ENCODE data around the gene SLC48A1.

SLC48A1 gene

DNA sequence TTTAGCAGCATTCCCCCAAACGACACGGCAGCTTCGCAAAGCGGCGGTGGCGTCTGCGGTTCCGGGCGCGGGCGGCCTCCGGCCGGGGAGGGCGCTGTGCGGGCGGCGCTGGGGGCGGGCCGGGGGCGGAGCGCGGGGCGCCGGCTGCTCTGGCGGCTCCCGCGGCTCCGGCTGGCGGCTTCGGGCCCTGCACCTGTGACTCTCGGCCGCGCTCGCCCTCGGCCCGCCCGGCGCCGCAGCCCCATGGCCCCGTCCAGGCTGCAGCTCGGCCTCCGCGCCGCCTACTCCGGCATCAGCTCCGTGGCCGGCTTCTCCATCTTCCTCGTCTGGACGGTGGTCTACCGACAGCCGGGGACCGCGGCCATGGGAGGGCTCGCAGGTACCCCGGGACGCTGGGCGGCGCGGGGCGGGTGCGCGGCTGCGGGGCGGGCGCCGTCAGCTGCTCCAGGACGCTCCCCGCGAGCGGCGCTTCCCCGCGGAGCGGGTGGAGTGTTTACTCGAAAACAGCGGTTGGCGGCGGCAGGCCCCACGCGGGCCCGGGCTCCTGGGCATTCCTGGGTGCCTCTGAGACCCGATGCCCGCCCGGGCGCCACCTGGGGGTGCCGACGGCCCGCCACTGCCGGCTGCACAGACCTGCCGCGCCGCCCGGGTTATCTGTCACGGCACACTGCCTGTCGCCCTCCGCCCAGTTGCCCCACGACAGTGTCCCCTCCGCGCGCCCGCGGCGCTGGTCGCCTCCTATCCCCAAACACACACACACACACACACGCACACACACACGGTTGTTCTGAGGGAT, at the start of gene SLC48A1:
Gene SLC48A1, plus strand, starts transcription at position 177 of the 796 bp plus-strand sequence. Its CDS starts 67 bp downstream, at position 244.
- no peak for FAIRE-seq

DNA sequence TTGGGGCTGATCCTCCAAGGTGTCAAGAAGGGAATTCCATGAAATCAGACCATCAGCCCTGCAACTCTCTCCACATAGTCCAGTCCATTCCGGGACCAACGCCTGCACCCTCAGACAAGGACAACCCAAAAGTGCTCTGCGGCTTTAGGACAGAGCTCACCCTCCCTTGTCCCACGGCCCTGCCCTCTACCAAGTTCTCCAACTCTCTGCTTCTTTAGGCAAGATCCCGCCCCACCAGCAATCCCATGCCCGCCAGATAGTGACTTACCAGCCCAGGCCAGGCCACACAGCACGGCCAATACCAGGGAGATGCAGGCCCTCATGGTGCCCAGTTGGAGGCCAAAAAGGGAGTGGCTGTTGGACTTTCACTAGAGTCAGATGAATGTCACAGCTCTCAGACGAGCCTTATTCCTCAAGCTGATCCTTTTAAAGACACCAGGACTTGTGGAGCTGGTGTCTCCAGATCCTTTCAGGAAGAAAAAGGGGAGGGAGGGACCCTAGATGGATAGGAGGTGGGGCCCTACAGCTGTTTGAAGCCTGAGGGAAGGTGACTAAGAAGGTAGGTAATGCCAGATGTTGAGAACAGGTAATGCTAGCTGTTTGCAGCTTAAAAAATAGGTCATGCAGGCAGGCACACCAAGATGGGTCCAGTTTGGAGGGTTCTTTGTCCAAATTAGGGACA, 47.8 kb upstream of the SLC48A1 start, which contains the start of gene ENDOU:
Gene ENDOU, minus strand, starts transcription at position 400 of the 682 bp plus-strand sequence. Its CDS starts 77 bp downstream, at position 323.
- no peak for FAIRE-seq

DNA sequence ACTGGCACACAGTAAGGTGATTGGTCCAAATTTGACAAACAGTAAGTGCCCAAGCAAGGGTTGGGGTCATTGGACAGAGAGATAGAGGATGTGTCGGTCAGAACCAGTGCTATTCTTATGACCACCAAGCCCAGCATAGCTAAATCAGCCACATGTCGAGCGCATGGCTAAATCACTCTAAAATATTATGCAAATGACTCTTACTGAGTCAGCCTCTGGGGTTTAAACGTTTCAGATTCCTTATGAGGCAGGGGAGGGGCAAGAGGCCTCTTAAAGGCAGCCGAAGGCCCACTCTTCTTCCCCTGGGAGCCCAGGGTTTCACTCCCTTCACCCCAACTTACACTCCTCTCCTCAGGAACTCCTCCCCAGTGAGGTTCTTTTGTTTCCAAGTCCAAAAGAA, 47.1 kb upstream of the SLC48A1 start:
- no peak for FAIRE-seq

DNA sequence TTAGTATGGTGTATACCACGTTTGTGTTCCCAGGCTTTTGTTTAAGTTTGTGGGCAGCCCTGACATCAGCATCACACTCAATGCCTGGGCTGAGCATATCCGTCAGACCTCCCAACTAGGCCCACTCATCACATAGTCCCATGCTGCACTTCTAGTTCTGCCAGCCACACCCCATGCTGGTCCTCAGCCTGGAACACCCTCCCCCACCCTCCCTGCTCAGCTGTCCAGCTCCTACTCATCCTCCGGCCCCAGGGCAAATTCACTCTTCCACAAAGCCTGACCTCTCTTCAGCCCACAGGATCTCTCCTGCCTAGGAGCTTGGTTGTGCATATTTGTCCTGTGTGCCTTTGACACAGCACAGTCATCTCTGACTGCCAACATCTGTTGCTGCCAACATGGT, 43.8 kb upstream of the SLC48A1 start:
- no peak for FAIRE-seq

DNA sequence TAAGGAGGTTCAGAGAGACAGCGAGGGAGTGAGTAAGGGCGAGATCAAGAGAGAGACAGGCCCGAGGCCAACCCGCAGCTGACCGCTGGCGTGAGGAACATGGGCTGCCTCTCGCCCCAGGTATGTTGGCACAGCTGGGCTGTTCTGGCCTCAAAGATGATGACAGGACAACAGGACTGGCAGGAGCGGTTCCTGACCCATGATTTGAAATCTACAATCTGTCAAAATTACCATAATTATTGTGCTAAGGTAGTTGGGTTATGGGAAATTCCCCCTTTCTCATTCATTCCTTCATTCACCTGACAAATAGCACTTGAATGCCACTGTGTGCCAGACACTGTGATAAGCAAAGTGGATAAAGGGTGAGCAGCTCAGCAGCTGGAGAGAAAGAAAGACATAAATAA, 42.7 kb upstream of the SLC48A1 start:
- FAIRE-seq: no peak

DNA sequence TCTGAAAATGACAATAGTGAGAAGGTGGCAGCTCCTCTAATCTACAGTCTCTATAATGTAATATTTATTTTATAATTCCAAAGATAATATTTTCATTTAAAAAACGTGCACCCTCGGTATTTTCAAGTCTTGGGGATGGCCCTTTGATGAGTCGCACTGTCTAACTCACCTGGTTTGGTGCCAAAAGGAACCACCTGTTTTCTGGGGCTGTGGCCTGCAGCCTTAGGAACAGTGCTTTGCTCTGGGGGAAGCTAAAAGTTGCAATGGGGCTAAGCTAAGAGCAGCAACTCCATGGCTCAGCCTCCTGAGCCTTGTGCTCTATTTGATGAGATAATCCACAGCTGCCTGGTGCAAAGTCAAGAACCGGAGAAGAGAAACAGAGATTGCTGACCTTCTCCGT, 41.3 kb upstream of the SLC48A1 start:
- FAIRE-seq: no peak

DNA sequence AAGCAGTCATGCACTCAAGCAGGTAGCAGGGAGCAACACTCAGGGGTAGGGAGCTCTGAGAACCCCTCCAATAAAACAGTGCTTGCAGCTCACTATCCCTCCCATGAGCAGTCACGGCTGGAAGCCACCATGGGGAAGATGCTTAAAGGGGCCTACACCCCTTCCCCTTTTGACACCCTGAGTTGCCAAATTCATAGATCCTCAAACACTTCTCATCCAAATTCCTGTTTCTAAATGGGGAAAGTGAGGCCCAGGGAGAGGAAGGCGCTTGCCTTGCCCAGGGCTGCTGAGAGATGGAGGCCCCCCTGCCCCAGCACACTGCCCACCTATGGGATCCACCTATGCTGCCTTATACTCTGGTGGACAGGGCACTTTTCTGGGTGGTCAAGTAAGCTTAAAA, 40.5 kb upstream of the SLC48A1 start:
- FAIRE-seq: no peak

DNA sequence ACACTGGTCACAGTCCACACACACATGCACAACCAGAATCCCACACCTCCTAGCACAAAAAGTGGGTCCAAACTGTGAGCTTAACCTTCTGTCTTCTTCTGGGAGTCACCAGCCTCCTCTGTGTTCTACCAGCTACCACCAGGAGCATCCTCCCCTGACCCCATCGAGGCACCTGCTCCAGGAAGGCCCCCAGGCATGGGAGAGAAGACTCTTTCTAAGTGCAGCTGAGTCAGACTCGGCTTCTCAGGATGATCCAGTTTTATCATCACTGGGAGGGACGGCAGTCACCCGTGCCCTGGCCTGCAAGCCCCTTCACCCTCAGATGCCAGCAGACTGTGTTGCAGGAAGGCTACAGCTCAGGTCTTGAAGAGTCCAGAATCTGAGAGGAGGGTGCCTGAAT, 39.9 kb upstream of the SLC48A1 start:
- no peak for FAIRE-seq

DNA sequence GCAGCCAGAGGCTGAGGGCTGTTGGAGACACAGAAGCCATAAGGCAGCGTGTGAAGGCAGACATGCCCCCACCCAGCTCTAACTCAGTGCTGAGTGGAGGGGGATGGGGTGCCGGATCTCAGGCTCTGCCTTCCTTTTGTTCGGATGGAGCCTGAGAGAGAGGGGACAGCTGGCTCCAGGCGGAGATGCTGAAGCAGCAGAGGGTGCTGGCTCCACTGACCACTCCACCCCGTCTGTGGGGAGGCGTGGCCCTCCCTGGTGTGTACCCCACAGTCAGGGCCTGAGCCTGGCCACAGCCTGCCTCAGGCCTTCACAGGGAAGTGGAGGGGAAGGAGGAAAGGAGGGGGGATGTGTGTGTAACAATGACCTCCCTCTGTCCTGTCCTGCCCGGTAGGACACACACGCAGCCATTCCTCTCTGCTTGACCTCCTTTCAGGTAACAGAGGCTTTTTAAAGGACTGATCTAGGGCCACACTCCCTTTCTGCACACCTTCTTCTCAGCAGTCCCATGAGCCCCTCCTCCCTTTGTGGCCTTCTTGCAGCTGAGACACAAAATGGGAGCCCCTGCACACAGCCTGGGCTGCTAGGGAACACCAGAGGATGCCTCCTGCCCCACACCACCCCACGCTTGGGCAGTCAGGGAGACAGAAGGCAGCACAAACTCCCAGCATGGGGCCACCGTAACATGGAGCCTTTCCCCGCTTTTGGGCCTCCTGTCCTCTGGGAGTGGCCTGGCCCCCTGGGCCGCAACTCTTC, 38.1 kb upstream of the SLC48A1 start:
- no peak for FAIRE-seq

DNA sequence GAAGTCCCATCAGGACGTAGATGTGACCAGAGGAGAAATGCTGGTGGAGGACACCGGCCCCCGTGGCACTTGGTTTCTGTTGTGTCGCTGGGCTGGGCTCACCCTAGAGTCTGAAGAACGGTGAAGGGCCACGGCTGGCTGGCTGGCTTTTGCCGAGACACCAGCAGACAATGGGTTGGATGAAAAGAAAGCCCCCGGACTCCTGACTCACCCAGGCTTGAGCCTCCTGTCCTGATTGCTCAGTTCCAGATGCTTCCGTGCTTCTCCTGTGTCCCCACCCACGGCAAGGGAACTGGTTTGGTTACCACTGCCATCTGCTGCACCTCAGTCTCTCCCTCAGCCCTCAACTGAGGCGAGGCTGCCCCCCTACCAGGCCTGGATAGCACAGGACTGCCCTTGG, 37.4 kb upstream of the SLC48A1 start:
- no peak for FAIRE-seq

DNA sequence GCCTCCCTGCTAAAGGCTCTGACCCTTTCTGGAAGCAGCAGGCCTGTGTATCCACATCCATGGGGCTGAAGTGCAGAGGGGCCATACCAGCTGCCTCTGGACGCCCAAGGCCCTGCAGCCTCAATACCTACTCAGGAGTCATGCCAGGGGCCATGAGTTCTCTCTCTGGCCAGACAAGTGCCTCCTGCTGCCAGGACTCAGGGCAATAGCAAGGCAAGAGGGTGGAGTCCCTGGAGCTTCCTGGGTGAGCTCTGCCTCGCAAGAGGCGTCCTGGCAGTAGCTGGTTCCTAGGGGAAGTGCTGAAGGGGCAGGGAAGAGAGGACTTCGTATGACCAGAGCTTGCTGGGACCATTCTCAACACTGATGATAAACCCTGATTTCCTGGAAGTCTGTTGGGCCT, 36.8 kb upstream of the SLC48A1 start:
- FAIRE-seq: no peak

DNA sequence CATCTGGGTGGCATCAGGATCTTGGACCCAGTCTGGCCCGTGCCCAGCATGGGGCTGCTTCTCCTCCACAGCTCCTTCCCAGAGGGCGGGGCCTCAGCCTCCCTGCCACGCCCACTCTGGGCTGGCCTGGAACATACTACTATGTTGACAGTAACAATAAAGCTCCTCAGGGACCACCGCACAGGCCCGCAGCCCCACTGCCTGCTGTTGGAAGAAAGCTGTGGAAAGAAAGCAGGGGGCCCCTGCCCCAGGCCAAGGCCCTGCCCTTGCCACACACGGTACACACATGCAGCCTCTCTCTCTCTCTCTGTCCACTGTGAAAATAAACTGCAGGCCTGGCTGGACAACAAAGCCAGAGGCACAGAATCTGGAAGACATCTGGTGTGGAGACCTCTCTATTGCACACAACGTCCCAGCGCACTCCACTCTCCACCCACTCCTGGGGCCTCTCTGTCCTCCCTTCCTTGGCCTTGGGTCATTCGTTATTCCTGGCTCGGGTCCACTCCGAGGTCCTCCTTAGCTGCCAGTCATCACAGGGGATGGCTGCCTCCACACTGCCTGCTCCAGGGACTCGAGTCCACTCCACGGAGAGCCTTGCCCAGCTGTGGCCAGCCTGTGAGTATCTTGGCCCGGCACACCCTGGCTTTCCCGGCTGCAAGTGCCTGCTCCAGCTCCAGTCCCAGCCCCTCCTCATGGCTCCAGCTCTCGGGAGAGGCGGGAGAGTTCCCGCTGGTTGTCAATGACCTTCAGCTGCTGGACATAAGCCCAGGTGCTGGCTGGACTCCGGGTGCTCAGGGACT, 36.0 kb upstream of the SLC48A1 start:
- FAIRE-seq: no peak

DNA sequence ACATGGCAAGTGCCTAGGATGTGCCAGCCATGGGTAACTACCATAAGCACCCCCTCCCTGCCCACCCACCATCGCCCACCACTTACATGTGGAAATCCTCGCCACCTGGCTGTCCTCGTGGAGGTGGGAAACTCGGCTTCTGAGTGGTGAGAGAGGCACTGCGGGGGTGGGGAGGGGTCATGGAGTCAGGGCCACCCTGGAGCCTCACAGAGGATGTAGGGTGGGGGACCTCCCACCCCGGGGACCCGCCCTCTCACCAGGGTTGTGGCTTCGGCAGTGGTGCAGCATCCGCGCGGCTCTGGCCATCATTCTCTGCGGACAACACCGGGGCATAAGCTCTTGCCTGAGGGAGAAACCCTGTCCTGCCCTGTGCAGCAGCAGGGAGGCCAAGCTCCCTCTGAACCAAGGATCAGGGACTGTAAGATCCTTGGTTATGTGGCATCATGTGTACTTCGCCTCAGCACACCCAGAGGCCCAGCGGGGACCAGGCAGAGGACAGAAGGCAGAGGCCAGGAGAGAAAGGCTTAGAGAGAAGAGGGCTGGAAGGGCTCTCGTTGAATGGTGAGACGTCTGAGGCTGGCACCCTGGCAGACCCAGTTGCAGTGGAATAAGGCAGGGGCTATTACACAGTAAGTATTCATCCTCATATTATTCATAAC, 35.0 kb upstream of the SLC48A1 start:
- no peak for FAIRE-seq

DNA sequence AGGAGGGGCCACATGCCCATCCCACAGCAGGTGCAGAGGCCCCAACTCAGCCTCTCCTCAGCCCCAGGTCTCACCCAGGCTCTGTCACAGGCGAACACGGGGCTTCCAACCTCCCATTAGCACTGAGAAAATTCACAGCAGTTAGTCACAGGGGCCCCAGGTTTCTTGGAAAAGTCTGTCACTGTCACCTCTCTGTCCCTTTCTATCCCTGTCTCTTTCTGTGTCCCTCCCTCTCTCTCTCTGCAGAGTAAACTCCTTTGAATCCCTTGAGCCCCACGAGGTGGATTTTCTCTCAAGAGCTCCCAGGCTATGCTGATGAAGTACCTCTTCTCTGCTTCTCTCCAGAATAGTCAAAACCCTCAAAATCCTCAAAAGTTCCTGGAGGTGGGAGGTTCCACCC, 33.7 kb upstream of the SLC48A1 start:
- no peak for FAIRE-seq

DNA sequence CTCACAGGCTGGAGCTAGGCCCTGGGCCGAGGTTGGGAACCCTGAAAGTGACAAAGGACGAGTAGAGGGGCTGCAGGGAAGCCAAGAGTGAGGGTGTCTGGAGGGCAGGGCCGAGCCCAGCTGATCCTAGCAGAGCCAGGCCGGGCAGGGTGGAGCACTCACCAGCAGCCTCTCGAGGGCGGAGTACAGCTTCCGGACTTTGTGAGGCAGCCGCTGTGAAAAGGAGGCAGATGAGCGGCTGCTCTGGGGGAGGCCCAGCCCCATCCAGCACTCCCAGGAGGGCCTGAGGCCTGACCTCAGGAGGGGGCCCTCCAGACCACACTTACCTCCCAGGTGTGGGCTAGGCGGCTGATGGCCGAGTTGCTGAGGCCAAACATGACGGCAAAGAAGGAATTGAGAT, 33.1 kb upstream of the SLC48A1 start:
- FAIRE-seq: no peak

DNA sequence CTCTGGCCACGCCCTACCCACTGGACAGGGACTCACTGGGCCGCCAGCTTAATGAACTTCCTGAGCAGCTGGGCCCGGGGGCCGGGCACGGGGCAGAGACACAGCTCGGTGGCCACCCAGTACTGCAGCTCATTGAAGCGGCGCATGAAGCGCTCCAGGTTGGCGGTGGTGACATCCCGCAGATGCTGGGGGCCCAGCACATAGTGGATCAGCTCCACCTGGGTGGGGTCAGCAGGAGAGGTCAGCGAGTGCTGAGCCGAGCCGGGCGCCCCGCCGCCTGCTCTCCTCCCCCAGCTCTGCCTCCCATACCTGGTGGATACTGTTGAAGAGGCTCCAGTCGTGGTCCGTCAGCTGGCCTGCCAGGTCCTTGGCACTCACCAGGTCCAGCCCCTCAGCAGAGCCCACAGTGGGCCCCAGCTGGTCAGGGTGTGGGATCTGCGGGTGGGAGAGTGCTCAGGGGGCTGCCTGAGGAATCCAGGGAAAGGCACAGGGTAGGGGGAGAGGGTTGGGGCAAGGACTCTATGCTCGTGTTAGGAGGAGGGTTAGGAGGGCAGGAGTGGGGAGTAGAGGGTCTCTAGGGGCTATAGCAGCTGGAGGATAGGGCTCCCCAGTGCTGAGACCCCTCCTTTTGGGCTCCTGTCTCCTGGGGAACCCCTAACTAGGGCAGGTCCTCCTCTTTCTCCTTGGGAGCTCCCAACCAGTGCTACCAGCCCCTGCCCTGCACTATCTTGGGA, 32.3 kb upstream of the SLC48A1 start:
- no peak for FAIRE-seq

DNA sequence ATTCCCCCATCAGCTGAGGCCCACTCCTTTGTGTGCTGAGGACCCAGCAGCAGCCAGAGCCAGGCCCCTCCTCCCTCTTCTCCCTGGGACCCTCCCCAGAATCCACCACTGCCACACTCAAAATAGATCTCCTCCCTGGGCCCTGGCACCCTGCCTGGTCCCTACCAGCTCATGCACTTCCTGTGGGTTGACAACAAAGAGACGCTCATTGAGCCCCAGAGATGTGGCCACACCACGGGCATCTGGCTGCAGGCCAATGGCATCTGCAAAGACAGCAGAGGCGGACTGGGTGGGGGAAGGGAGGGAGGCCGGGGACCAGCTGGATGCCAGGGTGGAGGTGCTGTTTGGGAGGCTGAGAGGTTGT, 31.7 kb upstream of the SLC48A1 start:
- FAIRE-seq: no peak

DNA sequence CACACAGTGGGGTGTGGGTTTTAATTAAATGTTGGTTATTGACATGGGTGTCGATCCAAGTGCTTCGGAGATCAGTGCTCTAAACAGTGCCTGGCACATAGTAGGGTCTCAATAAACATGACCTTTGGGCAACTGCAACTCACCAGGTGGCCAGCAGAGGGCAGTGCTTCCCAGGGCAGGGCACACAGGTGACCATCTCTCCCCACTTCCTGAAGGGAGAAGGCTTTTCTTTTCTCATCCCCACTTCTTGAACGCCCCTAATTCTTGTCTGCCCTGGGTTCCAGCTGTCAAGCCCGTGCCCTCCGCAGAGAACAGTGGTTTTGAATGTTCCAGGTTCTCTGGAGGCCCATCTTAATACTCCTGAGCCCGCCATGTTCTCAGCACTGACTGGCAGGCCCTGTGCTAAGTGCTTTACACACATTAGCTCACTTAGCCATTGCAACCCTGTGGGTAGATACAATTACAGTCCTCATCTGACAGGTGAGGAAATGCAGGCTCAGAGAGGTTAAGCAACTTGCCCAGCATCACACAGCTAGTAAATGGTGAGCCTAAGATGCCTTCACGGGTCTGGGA, 30.7 kb upstream of the SLC48A1 start:
- no peak for FAIRE-seq

DNA sequence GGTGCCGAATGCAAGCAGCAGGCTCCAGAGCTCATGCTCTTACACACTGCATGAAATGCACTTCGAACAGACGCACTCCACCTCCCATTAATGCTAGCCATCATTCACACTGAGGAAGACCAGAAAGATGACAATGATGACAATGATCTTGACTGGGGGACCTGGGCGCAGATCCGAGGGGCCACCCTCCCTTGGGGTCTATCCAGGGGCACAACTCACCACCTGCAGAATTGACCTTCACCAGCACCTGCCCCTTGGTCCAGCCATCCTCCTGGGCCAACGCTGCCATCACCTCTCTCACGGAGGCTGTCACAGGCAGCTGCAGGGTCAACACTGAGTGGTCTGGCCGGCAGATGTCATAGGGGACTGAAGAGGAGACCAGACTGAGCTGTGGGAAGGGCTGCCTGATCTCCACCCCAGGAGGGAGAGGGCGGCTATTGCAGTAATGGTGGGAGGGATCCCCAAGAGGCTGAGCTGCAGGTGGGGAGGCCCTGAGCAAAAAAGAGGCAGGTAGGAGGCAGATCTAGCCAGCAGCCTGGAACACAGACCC, 29.7 kb upstream of the SLC48A1 start:
- FAIRE-seq: no peak

DNA sequence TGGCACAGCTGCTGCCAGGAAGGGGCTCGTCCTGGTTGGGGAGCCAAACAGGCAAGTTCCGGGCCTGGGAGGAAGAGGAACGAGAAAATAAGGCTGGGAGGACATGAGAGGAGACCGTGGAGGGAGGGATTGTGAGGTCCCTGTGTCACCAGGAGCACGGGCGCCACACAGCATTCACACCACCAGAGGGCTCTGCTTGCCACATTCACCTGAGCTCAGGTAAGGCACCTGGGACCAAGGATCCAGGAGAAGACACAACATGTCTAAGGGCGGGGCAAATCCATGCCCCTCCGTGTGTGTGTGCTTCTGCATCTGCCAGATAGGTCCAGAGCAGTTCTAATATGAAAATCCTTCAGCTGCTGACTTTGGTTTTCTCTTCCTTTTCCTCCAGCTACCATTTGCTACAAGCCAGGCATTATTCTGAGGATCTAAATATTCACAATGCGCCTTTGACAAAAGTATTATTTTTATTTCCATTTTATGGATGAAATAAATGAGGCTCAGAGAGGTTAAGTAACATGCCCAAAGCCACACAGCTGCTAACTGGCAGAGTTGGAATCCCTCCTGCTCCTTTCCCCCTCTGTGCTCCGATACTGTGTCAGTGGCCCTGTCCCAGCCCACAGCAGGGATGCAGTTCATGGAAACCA, 28.9 kb upstream of the SLC48A1 start:
- FAIRE-seq: no peak

Data from G401.6 (cell line).